HepG2 (cell line): ENCODE data around the gene TIGAR. TPM values are rescaled to one million over a fixed set of nuclear protein-coding genes. Genes with fewer than 3 reads are reported as not detected.

Source experiments
- BATF2 ChIP-seq: sonication (generic); formaldehyde crosslinking; IDR thresholded peaks from 2 replicates; pipeline ENCODE4 v1.8.0; 2022; ENCODE audit warnings: mild to moderate bottlenecking, missing genetic modification reagents, moderate library complexity
- DNMT1 ChIP-seq: sonication (generic); formaldehyde crosslinking; IDR thresholded peaks from 2 replicates; pipeline ENCODE4 v1.5.1; 2020; ENCODE audit warnings: mild to moderate bottlenecking, missing genetic modification reagents
- IRF9 ChIP-seq: sonication (generic); formaldehyde crosslinking; IDR thresholded peaks from 2 replicates; pipeline ENCODE4 v1.8.0; 2022; ENCODE audit warnings: missing genetic modification reagents, mild to moderate bottlenecking, borderline replicate concordance
- NFIB ChIP-seq: sonication (generic); formaldehyde crosslinking; IDR thresholded peaks from 2 replicates; pipeline ENCODE4 v1.9.0; 2021; ENCODE audit warnings: missing genetic modification reagents, mild to moderate bottlenecking, borderline replicate concordance
- NONO ChIP-seq, 2 experiments: fragments of 450-650 bp in 1 of 2; sonication (generic) in 1 of 2; formaldehyde crosslinking in 1 of 2; IDR thresholded peaks in 1 of 2; conservative IDR thresholded peaks in 1 of 2; 2 replicates each; pipeline versions ENCODE4 v1.6.1 to v1.8.0; 2017 to 2022; ENCODE audit warnings: mild to moderate bottlenecking in 1 of 2, missing genetic modification reagents in 1 of 2, moderate library complexity in 1 of 2
- PHF20 ChIP-seq: sonication (generic); formaldehyde crosslinking; IDR thresholded peaks from 2 replicates; pipeline ENCODE4 v1.5.0; 2020; ENCODE audit warnings: mild to moderate bottlenecking, missing genetic modification reagents
- RFXANK ChIP-seq: IDR thresholded peaks from 2 replicates; pipeline ENCODE4 v1.6.1; 2016
- ZFP1 ChIP-seq: IDR thresholded peaks from 2 replicates; pipeline ENCODE4 v1.6.1; 2016
- ZNF773 ChIP-seq: sonication (generic); formaldehyde crosslinking; IDR thresholded peaks from 2 replicates; pipeline ENCODE4 v1.4.0; 2020; ENCODE audit warnings: missing genetic modification reagents, borderline replicate concordance
- ZNF776 ChIP-seq: sonication (generic); formaldehyde crosslinking; IDR thresholded peaks from 2 replicates; pipeline ENCODE4 v1.4.0; 2020; ENCODE audit warnings: mild to moderate bottlenecking, missing genetic modification reagents
- ZNF839 ChIP-seq: sonication (generic); formaldehyde crosslinking; IDR thresholded peaks from 2 replicates; pipeline ENCODE4 v1.4.0; 2020; ENCODE audit warnings: missing genetic modification reagents, mild to moderate bottlenecking, borderline replicate concordance
- polyA plus RNA-seq, 8 experiments: library from polyadenylated mRNA; depleted of rRNA in 3 of 8; stranded (reverse) in 7 of 8; unstranded in 1 of 8; fragments of >200 nt; fragmentation: Illumina TruSeq in 4 of 8; extraction: Trizol in 4 of 8; gene quantifications; 2 replicates each; pipeline versions ENCODE4 v1.2.1 to v1.2.3, GENCODE V29; 2011 to 2016; ENCODE audit warnings: low read depth in 4 of 8, missing spikeins in 1 of 8, mixed read lengths in 1 of 8; ENCODE audit not compliant: insufficient read depth in 1 of 8
- total RNA-seq, 5 experiments: library from RNA; depleted of rRNA; stranded (reverse); fragments of >200 nt; fragmentation: Illumina TruSeq; extraction: Trizol; gene quantifications; 2 replicates each; pipeline ENCODE4 v1.2.3, GENCODE V29; 2016; ENCODE audit warnings: low read depth in 1 of 5
- TF ChIP-seq, protein P1 (sequence below): sonication (generic); formaldehyde crosslinking; IDR thresholded peaks from 2 replicates; pipeline ENCODE4 v1.5.1; 2020; ENCODE audit warnings: mild to moderate bottlenecking, missing genetic modification reagents
- TF ChIP-seq, protein P2 (sequence below): sonication (generic); formaldehyde crosslinking; IDR thresholded peaks from 2 replicates; pipeline ENCODE4 v1.5.1; 2020; ENCODE audit warnings: missing genetic modification reagents, mild to moderate bottlenecking, borderline replicate concordance
- TF ChIP-seq, protein P3 (sequence below): sonication (generic); formaldehyde crosslinking; IDR thresholded peaks from 2 replicates; pipeline ENCODE4 v1.9.0; 2022; ENCODE audit warnings: low read depth, missing genetic modification reagents
- TF ChIP-seq, protein P4 (sequence below): sonication (generic); formaldehyde crosslinking; IDR thresholded peaks from 2 replicates; pipeline ENCODE4 v1.4.0; 2020; ENCODE audit warnings: mild to moderate bottlenecking, low read depth, missing genetic modification reagents
- TF ChIP-seq, protein P5 (sequence below): IDR thresholded peaks from 2 replicates; pipeline ENCODE4 v1.6.1; 2016; ENCODE audit warnings: low read depth

The TIGAR gene
- total and polyA plus RNA-seq, 2 of the 13 experiments (the other 11 are each of a cell fraction or from before 2014, with no cell fraction given) = 2.6 to 21.8 TPM

DNA sequence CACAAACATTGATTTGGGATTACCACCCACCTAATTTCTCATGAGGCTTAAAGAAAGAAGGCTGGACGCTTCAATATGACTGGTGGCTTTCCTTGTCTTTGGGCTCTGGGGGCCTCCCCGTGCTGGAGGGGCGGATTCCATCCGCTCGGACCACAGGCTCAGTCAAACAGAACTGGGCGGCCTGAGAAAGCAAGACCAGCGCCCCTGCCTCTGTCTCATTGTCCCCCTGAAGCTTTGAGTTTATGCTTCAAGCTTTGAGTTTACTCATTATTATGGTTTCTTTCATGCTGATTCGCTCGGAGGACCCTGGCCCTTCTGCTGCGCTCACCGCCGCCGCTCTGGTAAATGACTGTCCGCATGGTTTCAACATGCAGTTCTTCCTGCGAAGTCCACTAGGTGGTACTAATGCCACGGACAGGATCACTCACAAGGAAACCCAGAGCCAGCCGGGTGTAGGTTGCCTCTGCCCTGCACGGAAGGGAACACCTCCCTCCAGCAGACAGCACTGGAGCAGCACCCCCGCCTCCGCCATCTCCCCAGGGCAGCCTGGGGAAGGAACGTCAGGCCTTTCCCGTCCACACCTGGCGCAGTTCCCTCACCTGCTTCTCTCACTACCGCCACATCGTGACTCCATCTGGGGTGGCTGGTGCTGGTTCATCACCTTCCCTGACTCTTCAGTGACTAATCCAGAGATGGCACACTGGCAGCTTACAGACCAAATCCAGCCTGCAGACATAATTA lies 13.2 kb upstream of the TIGAR start (continued):
- TF ChIP-seq, protein P1, sequence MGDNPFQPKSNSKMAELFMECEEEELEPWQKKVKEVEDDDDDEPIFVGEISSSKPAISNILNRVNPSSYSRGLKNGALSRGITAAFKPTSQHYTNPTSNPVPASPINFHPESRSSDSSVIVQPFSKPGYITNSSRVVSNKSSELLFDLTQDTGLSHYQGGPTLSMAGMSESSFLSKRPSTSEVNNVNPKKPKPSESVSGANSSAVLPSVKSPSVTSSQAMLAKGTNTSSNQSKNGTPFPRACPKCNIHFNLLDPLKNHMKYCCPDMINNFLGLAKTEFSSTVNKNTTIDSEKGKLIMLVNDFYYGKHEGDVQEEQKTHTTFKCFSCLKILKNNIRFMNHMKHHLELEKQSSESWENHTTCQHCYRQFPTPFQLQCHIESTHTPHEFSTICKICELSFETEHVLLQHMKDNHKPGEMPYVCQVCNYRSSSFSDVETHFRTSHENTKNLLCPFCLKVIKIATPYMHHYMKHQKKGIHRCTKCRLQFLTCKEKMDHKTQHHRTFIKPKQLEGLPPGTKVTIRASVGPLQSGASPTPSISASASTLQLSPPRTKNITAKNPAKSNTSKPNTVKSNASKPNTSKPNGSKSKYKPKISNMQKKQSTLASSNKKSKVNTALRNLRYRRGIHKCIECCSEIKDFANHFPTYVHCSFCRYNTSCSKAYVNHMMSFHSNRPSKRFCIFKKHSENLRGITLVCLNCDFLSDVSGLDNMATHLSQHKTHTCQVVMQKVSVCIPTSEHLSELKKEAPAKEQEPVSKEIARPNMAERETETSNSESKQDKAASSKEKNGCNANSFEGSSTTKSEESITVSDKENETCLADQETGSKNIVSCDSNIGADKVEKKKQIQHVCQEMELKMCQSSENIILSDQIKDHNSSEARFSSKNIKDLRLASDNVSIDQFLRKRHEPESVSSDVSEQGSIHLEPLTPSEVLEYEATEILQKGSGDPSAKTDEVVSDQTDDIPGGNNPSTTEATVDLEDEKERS = 0 out of 2 replicates have a peak, but pooled peaks have one; percentile 19
- TF ChIP-seq ZNF773 (no peak), NFIB (CRISPR knock-in tag) (no peak), DNMT1 (CRISPR knock-in tag) (no peak), BATF2 (CRISPR knock-in tag) (no peak), RFXANK (CRISPR knock-in tag) (no peak), ZNF839 (CRISPR knock-in tag) (no peak), ZNF776 (no peak), IRF9 (CRISPR knock-in tag) (no peak), NONO (IDR thresholded peaks at IDR 0.05) (no peak), NONO (CRISPR knock-in tag; conservative IDR thresholded peaks at IDR 0.05) (no peak), PHF20 (CRISPR knock-in tag) (no peak), ZFP1 (no peak)
- TF ChIP-seq, protein P2, sequence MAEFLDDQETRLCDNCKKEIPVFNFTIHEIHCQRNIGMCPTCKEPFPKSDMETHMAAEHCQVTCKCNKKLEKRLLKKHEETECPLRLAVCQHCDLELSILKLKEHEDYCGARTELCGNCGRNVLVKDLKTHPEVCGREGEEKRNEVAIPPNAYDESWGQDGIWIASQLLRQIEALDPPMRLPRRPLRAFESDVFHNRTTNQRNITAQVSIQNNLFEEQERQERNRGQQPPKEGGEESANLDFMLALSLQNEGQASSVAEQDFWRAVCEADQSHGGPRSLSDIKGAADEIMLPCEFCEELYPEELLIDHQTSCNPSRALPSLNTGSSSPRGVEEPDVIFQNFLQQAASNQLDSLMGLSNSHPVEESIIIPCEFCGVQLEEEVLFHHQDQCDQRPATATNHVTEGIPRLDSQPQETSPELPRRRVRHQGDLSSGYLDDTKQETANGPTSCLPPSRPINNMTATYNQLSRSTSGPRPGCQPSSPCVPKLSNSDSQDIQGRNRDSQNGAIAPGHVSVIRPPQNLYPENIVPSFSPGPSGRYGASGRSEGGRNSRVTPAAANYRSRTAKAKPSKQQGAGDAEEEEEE (CRISPR knock-in tag) = no peak
- TF ChIP-seq, protein P3, sequence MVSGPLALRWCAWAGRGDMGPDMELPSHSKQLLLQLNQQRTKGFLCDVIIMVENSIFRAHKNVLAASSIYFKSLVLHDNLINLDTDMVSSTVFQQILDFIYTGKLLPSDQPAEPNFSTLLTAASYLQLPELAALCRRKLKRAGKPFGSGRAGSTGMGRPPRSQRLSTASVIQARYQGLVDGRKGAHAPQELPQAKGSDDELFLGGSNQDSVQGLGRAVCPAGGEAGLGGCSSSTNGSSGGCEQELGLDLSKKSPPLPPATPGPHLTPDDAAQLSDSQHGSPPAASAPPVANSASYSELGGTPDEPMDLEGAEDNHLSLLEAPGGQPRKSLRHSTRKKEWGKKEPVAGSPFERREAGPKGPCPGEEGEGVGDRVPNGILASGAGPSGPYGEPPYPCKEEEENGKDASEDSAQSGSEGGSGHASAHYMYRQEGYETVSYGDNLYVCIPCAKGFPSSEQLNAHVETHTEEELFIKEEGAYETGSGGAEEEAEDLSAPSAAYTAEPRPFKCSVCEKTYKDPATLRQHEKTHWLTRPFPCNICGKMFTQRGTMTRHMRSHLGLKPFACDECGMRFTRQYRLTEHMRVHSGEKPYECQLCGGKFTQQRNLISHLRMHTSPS (CRISPR knock-in tag) = no peak
- TF ChIP-seq, protein P4, sequence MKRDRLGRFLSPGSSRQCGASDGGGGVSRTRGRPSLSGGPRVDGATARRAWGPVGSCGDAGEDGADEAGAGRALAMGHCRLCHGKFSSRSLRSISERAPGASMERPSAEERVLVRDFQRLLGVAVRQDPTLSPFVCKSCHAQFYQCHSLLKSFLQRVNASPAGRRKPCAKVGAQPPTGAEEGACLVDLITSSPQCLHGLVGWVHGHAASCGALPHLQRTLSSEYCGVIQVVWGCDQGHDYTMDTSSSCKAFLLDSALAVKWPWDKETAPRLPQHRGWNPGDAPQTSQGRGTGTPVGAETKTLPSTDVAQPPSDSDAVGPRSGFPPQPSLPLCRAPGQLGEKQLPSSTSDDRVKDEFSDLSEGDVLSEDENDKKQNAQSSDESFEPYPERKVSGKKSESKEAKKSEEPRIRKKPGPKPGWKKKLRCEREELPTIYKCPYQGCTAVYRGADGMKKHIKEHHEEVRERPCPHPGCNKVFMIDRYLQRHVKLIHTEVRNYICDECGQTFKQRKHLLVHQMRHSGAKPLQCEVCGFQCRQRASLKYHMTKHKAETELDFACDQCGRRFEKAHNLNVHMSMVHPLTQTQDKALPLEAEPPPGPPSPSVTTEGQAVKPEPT (CRISPR knock-in tag) = no peak
- TF ChIP-seq, protein P5, sequence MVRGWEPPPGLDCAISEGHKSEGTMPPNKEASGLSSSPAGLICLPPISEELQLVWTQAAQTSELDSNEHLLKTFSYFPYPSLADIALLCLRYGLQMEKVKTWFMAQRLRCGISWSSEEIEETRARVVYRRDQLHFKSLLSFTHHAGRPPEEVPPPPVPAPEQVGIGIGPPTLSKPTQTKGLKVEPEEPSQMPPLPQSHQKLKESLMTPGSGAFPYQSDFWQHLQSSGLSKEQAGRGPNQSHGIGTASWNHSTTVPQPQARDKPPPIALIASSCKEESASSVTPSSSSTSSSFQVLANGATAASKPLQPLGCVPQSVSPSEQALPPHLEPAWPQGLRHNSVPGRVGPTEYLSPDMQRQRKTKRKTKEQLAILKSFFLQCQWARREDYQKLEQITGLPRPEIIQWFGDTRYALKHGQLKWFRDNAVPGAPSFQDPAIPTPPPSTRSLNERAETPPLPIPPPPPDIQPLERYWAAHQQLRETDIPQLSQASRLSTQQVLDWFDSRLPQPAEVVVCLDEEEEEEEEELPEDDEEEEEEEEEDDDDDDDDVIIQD = peak; percentile 32; the same call in 1 of the 2 replicates
